HL-60 (cell line): ENCODE results near the gene SOX8.

ENCODE experiments used
- CTCF ChIP-seq: IDR thresholded peaks from one replicate; pipeline ENCODE4 v1.5.1; 2011; ENCODE audit warnings: low read length, control low read depth, inconsistent platforms; ENCODE audit not compliant: insufficient read depth
- GABPA ChIP-seq: IDR thresholded peaks from 2 replicates; pipeline ENCODE4 v1.6.1; 2012; ENCODE audit warnings: low read depth
- POLR2AphosphoS5 ChIP-seq: IDR thresholded peaks from 2 replicates; pipeline ENCODE4 v1.6.1; 2012; ENCODE audit warnings: low read depth
- SPI1 ChIP-seq: IDR thresholded peaks from 2 replicates; pipeline ENCODE4 v1.6.1; 2012; ENCODE audit warnings: low read depth, mild to moderate bottlenecking, borderline replicate concordance

DNA sequence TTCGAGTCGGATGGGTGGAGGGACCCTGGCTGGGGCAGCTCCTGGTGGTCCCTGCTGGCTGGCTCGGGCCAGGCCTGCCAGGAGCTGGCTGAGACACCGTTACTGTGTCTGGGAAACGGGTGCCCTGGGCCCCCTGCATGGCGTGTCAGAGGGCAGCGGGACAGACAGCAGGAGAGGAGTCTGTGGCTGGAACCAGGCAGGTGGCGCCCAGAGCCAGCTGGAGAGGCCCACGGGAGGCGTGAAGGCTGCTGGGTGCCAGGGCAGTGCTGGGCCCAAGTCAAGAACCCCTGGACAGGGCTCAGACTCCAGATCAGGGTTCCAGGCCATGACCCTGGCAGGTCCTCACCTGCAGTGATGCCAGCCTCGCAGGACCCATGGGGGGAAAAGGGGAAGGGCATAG, 16.6 kb downstream of the SOX8 start:
- TF ChIP-seq CTCF (no peak), GABPA (no peak), POLR2AphosphoS5 (no peak), SPI1 (no peak)
